ENCODE data around the gene DHRSX.

GRCh38 chrX:2432298-2432863 is 68.4 kb downstream of the DHRSX start:
- TF ChIP-seq ZNF16 (tag by site-specific recombination; IDR thresholded peaks at IDR 0.05; ENCODE audit: low read depth): no peak
- no peak for TF ChIP-seq CTCF (tag by site-specific recombination; IDR thresholded peaks at IDR 0.05)
- TF ChIP-seq ZNF747 (tag by site-specific recombination; IDR thresholded peaks at IDR 0.05): no peak
- TF ChIP-seq RBAK (tag by site-specific recombination; IDR thresholded peaks at IDR 0.05): no peak
- TF ChIP-seq ZNF513 (tag by site-specific recombination; IDR thresholded peaks at IDR 0.05): no peak
- no peak for TF ChIP-seq ZNF785 (tag by site-specific recombination; IDR thresholded peaks at IDR 0.05)
- TF ChIP-seq INSM2 (tag by site-specific recombination; IDR thresholded peaks at IDR 0.05): no peak
- TF ChIP-seq KLF7 (tag by site-specific recombination; IDR thresholded peaks at IDR 0.05; ENCODE audit: borderline replicate concordance): no peak

Data from HEK293 (cell line).